HG02885 (cell line): ENCODE measurements around the gene SHISA4.
"Not testable (repeated sequence)": the region's sequence is repeated elsewhere in the genome, so short reads cannot be mapped to it uniquely, and the experiment has no call there.

Experiments
- ATAC-seq: cut with Tn5 transposase; IDR thresholded peaks from one replicate; pipeline ENCODE4 v1.9.1; 2021; ENCODE audit warnings: mild to moderate bottlenecking; ENCODE audit not compliant: unreplicated experiment, poor library complexity

Gene SHISA4

DNA sequence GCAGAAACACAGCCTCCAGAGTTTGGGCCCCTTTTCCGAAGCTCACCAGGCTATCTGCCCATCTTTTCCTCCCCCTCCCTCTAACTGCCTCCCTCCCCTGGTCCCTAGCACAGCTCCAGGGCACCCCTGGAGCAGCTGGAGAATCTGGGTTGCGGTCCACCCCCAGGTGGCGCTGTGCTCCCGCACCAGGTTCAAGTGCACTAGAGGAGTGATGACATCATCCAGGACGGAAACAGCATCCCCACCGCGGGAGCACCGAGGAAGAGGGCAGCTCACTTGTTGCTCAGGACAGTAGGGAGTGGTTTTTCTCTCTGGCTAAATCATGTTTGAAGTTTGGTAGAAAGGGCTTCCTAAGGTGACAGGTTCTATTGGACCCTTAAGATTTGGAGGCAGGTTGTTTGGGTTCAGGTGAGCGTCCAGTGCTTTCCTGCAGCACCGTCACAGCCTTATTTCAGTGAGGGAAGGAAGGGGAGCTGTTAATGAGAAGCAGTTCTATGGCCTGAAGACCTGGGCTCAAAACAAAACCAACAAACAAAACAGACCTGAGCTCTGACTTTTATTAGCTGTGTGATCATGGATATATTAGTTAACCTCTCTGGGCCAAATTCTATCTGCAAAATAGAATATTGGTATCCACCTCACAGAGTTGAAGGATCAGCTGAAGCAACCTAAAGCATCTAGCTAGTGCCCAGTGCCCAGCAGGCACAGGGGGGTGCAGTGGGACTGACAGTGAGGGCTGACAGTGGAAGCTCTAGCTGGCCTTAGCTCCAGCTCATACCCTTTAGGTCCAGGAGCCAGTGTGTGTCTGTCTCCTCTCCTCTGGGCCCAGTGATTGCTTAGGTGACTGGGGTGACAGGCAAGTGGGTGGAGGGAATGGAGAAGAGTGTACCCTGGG is 7.5 kb downstream of the SHISA4 start:
- ATAC-seq = peak; percentile 83

DNA sequence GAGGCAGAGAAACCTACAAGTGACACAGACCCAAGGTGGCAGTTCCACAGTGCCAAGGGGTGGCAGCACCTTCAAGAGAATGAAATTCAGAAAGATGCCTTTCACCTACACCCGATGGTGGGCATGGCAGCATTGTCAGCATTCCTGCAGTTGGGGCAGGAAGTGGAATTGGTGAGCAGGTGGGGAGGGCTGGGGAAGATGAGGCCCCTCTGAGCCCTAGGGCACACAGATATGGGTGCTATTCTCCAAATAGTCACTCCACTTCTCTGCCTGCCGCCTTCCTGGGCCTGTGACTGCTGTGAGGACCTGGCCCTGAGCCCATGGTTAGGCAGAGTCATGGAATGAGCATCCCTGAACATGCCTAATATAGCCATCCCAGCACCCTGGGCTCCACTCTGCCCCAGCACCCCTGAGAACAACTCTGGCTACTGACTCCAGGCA is 8.3 kb downstream of the SHISA4 start:
- no peak for ATAC-seq

DNA sequence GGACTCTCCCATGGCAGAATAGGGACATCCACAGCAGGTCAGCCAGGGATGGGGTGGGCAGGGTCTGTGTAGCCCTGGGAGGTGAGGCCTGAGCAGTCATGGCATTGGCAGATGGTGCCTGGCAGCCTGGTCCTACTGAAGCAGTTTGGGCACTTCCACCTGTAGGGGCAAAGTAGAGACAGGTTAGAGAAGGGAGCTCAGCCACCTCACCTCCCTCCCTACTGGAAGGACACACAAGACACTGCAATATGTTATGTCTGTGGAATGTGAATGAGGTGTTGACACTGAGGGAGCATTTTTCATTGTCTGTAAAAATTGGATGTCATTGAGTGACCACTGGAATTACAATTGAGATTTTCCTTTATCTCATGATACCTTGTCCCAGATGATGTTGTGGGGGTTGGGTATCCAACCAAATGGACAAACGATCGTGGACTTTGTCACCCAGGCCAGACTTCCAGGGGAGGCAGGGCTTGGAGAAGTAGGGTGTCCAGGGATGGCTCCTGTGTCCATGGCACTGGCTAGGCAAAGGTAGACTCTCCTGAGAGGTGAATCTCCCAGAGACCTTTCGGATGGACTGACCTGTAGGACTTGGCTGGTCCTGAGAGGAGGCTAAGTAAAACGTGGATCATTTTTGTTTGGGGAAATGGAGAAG is 9.7 kb downstream of the SHISA4 start:
- no peak for ATAC-seq

DNA sequence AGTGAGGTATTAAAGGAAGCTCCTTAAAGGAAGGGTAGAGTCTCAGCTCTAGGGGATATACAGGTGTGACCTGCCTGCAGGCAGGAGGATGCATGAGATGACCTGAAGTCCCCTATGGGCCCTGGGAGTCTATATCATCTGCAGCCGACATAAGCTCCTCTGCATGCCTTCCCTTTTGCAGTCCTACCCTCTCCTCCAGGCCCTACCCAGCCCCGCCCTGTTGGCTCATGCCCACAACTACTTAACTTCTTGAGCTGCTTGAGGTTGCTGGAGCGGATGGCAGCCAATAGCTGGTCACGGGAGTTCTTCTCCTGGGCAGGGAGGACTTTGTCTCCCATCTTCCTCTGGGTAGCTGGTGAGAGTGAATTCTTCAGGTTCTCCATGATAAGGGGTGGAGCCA is 10.3 kb downstream of the SHISA4 start:
- no peak for ATAC-seq

DNA sequence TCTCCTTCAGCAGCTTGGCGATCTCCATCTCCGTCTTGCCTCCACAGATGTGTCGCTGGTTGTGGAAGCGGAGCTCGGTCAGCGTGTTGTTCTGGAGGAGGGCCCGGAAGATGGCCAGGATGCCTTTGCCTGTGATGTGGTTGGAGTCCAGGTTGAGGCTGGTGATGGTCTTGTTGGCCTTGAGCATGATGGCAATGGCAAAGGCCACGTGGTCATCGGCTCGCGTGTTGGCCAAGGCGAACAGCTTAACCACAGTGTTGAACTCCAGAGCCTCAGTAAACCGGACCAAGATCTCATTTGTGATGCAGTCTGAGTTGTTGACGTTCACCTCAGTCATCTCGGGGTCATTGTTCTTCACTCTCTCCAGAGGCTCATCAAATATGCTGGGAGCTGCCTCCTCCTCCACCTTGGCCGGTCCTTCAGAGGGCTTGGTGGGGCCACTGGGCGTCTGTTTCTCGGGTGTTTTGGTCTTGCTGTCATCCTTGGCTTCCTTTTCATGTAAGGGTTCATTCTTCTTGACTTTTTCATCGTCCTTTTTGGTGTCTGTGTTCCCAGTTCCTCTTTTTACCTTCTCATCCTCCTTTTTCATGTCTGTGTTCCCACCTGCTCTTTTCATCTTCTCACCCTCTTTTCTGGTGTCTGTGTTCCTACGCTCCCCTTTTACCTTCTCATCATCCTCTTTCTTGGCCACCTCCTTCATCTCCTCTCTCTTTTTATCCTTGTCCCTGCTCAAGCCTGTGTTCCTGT is 11.2 kb downstream of the SHISA4 start:
- ATAC-seq = no peak

DNA sequence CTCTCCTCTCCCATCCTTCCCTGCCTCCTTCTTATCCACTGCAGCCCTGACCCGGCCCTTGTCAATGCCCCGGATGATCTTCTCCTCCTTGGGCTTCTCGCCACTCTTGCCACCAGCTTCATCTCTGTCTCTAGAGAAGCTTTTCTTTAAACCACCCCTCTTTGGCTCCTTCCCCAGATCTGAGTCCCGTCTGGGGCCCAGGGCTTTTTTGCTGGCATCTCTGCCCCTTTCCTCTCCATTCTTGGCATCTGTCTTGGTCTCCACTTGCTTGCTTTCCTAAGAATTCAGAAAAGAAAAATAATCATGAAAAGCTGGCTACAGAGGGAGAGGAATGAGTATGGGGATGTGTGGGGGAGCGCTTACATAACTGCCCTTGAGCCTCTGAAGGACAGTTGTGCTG is 11.8 kb downstream of the SHISA4 start:
- ATAC-seq = no peak

DNA sequence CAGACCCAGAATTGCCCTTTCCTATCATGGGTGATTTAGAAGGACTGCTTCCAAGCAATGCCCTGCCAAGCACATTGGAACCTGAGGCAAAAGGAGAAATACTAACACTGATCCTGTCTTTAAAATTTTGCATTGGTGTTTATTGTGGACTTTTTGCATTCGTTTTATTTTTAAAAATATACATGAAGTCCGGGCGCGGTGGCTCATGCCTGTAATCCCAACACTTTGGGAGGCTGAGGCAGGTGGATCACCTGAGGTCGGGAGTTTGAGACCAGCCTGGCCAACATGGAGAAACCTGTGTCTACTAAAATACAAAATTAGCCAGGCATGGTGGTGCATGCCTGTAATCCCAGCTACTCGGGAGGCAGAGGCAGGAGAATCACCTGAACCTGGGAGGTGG is 12.3 kb downstream of the SHISA4 start:
- ATAC-seq = not testable (repeated sequence)

DNA sequence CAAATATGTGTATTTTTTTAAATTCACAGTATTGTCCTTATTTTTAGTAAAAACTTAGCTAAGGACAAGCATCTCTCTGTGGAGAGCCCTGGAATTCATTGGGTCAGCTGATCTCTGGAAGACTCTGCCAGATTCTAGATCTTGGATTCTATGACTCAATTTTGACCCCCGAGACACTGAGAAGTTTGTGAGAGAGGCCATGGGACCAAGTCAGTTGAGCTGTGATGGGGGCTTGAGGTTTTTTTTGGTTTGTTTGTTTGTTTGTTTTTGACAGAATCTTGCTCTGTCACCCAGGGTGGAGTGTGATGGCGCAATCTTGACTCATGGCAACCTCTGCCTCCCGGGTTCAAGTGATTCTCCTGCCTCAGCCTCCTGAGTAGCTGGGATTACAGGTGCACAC is 13.5 kb downstream of the SHISA4 start:
- no peak for ATAC-seq

DNA sequence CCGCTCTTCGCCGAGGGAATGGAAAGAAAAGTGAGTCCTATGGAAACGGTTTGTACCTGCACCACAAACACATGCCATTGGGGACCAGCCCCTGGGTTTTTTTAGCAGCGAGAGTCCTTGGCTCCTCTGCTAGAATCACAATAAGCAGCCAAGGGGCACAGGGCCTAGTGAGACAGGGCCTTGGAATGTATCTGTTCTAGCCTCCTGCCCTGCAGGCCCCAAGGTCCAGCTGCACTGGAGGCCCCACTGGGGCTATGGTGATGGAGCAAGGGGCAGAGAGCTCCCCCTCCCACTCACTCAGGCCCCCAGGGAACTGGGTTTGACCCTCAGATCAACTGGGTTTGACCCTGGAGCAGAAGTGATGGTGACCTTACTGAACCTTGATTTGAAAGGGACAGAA is 14.4 kb downstream of the SHISA4 start:
- no peak for ATAC-seq

DNA sequence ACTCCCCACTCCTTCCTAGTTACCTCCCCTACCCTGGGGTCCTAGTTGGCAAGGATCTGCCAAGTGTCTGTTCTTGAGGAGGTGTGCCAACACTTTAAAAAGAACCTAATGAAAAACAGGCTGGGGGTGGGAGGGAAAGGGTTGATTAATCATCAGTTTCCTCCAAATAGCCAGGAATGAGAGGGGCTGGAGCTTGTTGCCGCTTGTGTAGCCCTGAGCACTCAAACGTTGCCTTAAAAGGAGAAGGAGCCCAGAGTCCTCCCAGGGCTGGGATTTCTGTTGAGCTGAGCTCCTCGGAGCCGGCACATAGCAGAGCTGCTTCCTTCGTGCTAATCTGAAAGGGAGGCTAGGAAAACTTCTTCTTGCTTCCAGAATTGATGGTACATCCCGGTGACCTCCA is 15.9 kb downstream of the SHISA4 start:
- no peak for ATAC-seq

DNA sequence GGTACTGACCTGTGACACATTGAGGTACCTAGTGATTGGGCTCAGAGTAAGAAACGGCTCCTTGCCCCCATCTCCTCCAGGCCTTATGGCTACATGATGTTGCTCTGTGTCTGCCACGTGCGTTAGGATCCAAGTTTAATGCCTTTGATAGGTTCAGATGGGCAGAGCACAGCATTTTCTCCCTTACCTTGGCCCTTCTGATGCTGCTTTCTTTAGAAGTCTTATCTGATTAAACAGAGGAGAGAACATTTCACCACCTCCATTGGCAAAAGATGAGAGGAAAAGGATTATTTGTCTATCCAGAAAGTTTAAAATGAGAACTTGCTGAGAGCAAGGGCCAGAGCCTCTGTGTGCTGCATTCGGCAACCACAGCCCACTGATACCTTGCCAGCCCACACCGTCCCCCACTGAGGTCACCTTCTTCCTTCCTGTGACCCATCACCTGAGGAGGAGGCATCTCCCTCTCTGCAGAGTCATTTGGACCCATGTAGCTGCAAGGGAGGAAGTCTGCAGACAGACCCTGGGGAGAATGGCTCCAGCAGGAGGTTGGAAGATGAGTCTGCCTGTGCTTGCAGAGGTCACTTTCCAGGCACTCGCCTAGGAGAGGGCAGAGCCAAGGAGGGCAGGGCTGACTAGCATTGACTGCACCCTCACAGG is 16.7 kb downstream of the SHISA4 start:
- no peak for ATAC-seq

DNA sequence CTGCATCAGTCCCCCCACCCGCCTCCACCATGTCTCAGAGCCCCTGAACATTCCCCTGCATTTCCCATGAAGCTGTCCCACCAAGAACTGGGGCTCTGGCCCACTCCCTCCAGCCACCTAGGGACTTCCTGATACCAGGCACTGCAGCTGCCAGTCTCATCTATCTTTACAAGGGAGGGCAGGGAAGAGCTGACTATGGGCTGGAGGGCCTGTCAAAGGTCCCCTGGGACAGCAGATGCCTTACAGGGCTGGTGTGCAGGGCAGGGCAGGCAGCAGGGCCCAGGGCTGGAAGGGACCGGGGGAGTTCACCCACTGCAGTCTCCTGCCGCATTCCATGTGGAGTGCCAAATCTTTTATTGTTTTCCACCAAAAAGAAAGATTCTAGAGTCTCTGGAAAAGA is 17.6 kb downstream of the SHISA4 start:
- no peak for ATAC-seq

DNA sequence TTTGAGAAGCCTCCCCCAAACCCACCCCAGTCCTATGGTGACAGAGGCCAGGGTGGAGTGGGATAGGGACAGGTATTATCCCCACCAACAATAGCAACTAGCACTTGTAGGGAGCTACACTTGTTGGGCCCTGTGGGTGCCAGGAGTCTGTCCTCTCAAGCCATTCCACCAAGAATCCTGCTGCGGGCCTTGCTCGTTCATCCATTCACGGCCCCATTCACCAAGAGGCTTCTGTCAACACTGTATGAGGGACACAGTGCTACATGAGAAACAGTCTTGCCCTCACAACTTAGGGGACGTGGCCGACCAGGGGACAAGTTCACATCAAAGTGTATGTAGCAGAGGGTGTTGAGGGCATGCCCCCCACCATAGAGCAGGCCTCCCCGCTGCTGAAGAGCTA is 18.9 kb downstream of the SHISA4 start:
- ATAC-seq = no peak

DNA sequence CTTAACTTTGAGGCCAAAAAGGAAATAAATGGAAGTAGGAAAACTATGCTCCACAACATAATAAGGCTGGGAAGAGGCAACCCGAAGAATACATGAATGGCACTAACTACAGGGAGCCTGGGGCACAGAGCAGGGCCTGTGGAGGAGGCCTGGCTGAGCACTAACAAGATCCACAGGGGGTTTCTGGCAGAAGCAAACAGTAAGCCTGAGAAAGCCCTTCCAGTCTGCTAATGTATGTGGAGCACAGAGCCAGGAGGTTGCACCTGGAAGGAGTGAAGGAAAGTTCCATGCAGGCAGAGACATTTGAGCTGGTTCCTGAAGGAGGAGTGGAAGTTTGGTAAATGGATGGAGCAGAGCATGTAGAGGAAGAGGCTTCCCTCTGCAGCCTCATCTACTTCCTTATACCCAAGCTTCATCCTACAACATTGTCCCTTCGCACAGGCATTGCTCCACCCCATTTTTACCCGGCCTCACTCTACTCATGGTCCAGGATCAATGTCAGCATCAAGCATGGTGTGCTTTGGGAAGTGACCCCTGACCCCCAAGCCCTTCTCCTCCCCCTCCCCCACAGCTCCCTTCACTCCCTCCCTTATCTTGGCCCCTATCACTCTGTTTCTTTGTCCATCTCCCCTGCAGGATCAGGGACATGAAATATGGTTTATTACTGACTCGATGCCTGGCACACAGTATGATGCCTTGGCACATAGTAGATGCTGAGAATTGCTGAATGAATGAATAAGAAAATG is 23.3 kb downstream of the SHISA4 start:
- ATAC-seq = no peak

DNA sequence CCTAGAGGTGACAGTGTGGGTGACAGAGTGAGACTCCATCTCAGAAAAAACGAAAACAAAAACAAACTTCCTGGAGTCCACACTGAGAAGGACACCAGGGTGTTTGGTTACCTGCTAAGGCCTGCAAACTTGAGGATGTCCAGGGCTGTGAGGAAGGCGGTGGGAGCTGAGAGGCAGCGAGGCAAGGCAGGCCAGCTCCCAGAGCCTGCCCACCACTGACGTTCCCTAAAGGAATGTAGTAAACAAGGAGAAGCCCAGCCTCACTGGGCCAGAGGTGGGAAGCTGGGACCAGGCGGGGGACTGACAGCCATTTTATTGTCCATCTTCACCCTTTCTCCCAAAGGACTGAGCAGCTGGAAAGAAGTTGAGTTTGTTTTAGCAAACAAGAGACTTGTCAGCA is 24.1 kb downstream of the SHISA4 start:
- ATAC-seq = no peak

DNA sequence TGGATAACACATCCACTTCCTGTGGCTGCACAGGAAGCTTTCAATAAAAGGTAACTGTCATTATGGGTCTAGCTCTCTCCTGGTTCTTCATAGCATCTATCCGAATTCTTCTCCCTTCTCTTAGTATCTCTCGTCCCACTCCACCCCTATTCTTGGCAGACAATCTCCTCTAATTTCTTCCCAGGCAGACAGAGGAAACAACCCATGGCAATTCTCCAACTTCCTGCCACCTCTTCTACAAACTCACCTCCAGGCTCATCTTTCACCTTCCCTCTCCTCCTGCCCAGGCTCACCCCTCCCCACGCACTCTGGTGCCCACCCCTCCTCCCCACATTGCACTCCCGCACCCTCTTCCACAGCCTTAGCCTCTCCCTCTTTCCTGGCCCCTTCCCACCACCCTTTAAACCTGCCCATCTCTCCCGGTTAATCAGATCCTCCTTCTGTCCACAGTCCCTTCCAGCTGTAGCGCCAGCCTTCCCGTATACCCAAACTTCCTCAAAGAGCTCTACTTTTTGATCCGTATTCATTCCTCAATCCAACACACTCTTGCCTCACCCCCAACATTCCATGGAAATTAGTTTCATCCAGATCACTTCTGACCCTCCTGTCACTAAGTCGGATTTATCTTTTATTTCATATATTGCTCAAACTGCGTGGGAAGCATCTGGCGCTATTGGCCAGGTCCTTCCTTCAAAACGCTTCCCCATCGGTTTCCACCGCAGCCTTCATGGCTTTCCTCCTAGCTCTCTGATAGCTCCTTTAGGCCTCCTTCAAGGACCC is 25.9 kb downstream of the SHISA4 start:
- ATAC-seq = no peak

DNA sequence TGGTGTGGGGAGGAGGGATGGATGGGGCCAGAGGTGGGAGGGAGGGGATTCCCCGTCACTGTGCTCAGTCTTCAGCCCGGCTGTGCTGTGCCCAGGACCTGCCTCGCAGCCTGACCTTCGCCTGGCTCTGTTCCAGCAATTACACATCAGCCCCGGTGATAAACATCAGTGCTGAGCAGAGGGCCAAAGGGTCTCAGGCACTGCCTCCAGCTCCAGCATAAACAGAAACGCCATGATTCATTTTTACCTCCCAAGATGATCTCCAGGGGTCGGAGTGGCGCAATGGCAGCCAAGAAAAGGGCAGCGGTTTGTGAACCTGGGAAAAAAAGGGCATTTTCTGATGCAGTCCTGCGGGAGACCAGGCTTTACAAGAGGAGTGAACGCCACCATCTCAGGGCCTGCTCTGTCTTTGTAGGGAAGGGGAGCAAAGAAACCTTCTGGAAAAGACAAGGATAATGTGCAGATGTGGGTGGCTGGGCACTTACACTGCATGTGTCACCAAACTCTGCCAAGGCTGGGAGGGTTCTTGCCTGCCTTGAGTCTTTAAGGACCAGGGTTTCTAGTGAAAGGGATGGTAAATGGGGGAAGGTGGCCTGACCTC is 28.1 kb downstream of the SHISA4 start:
- no peak for ATAC-seq

DNA sequence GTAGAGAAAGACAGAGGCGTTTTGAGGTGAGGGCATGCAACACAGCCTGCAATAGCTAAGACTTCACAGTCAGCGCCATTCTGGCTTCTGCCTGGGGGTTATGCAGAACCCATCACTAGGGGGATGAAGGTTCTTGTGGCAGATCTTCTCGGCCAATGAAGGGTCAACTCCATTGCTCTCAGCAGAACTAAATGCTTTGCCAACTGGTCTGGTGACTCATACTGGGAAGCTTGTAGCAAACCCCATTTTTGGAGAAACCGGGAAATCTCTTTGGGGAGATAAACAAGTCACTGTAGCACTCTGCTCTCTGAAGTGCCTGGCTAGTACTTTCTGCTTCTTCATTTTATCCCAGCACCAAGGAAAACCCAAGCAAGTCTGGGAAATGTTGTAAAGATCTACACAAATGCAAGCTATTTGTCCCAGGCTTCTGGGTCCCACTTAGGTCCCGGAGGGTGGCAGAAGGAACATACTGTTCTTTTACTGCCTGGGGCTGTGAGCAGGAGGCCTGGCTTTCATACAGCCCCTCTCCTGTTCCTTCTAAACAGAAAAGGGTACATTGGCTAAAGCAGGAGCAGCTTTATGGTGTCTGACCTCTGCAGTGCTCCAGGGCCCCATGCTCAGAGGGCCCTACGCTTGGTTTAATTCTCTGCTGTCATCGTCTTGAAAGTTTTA is 28.8 kb downstream of the SHISA4 start:
- ATAC-seq = no peak
